GM23338 (cell line): ENCODE measurements around the gene NEK11. TPM values are rescaled to one million over a fixed set of nuclear protein-coding genes. Genes with fewer than 3 reads are reported as not detected.

Source experiments
- ATAC-seq: fragments of 200-7000 bp; cut with Tn5 transposase; 3 replicates; pipeline ENCODE4 v1.9.1; 2020
- DNase-seq: peaks from one replicate; pipeline ENCODE4 v3.0.0-alpha.2; 2015; ENCODE audit warnings: low spot score
- H2AFZ ChIP-seq: fragments of 200-600 bp; sonication (generic); 2 replicates; pipeline ENCODE4 v1.8.0; 2016; ENCODE audit warnings: antibody characterized with exemption, mild to moderate bottlenecking, moderate library complexity
- H3F3A ChIP-seq: fragments of 200-600 bp; sonication (generic); replicated peaks from 2 replicates; pipeline ENCODE4 v1.8.0; 2017; ENCODE audit warnings: antibody characterized with exemption, mixed run types, low read depth
- H3K27ac ChIP-seq: fragments of 200-600 bp; sonication (generic); 2 replicates; pipeline ENCODE4 v1.6.1; 2016; ENCODE audit warnings: low read depth
- H3K27me3 ChIP-seq: fragments of 200-600 bp; sonication (generic); 2 replicates; pipeline ENCODE4 v1.8.0; 2016; ENCODE audit warnings: mild to moderate bottlenecking, mixed run types, moderate library complexity; ENCODE audit not compliant: insufficient read depth
- H3K36me3 ChIP-seq: fragments of 200-600 bp; sonication (generic); 2 replicates; pipeline ENCODE4 v1.8.0; 2016; ENCODE audit warnings: mild to moderate bottlenecking; ENCODE audit not compliant: insufficient read depth
- H3K4me1 ChIP-seq: fragments of 200-600 bp; sonication (generic); 2 replicates; pipeline ENCODE4 v1.8.0; 2016; ENCODE audit warnings: mild to moderate bottlenecking, moderate library complexity; ENCODE audit not compliant: insufficient read depth
- H3K4me2 ChIP-seq: fragments of 200-600 bp; sonication (generic); 2 replicates; pipeline ENCODE4 v1.7.1; 2017; ENCODE audit warnings: mixed run types
- H3K4me3 ChIP-seq: fragments of 200-600 bp; sonication (generic); 2 replicates; pipeline ENCODE4 v1.6.1; 2016; ENCODE audit warnings: mixed run types
- H3K79me2 ChIP-seq: fragments of 200-600 bp; sonication (generic); replicated peaks from 2 replicates; pipeline ENCODE4 v1.8.0; 2017; ENCODE audit warnings: mild to moderate bottlenecking; ENCODE audit not compliant: insufficient read depth
- H3K9me2 ChIP-seq: fragments of 200-600 bp; sonication (generic); 2 replicates; pipeline ENCODE4 v1.8.0; 2017; ENCODE audit not compliant: insufficient read depth
- H4K20me1 ChIP-seq: fragments of 200-600 bp; sonication (generic); replicated peaks from 2 replicates; pipeline ENCODE4 v1.8.0; 2017; ENCODE audit warnings: mild to moderate bottlenecking; ENCODE audit not compliant: insufficient read depth
- H3K27ac Mint-ChIP-seq: 2 replicates; pipeline ENCODE4 v1.8.0; 2020; ENCODE audit warnings: inconsistent platforms, mild to moderate bottlenecking, moderate library complexity, mixed read lengths
- H3K27me3 Mint-ChIP-seq: 3 replicates; pipeline ENCODE4 v1.8.0; 2022; ENCODE audit warnings: low read depth, mild to moderate bottlenecking, moderate library complexity, mixed read lengths, inconsistent platforms; ENCODE audit not compliant: insufficient read depth, poor library complexity
- H3K36me3 Mint-ChIP-seq: 3 replicates; pipeline ENCODE4 v1.8.0; 2021; ENCODE audit warnings: low read depth, mild to moderate bottlenecking, inconsistent platforms, moderate library complexity, mixed read lengths
- H3K4me1 Mint-ChIP-seq: 3 replicates; pipeline ENCODE4 v1.8.0; 2020; ENCODE audit warnings: mild to moderate bottlenecking, inconsistent platforms, mixed read lengths
- H3K4me3 Mint-ChIP-seq: 3 replicates; pipeline ENCODE4 v1.8.0; 2021; ENCODE audit warnings: moderate library complexity, mild to moderate bottlenecking, inconsistent platforms, mixed read lengths
- H3K9me3 Mint-ChIP-seq: 3 replicates; pipeline ENCODE4 v1.8.0; 2020; ENCODE audit warnings: moderate library complexity, mild to moderate bottlenecking, inconsistent platforms, mixed read lengths
- CREB1 ChIP-seq: fragments of 250-450 bp; sonication (Bioruptor Pico); IDR thresholded peaks from 2 replicates; pipeline ENCODE4 v1.5.0; 2020; ENCODE audit warnings: low read depth, mild to moderate bottlenecking, moderate library complexity
- ETS1 ChIP-seq: IDR thresholded peaks from 2 replicates; pipeline ENCODE4 v1.6.1; 2016; ENCODE audit warnings: antibody characterized with exemption
- EZH2 ChIP-seq: fragments of 200-600 bp; sonication (generic); IDR thresholded peaks from one replicate; pipeline ENCODE4 v1.8.0; 2017; ENCODE audit warnings: antibody characterized with exemption, mild to moderate bottlenecking, low read depth; ENCODE audit not compliant: unreplicated experiment
- EZH2phosphoT487 ChIP-seq: fragments of 200-600 bp; sonication (generic); IDR thresholded peaks from one replicate; pipeline ENCODE4 v1.8.1; 2018; ENCODE audit warnings: antibody characterized with exemption; ENCODE audit not compliant: unreplicated experiment
- JUNB ChIP-seq: IDR thresholded peaks from one replicate; pipeline ENCODE4 v1.6.1; 2016; ENCODE audit warnings: antibody characterized with exemption; ENCODE audit not compliant: unreplicated experiment
- NANOG ChIP-seq: IDR thresholded peaks from 2 replicates; pipeline ENCODE4 v1.6.1; 2016; ENCODE audit warnings: antibody characterized with exemption, borderline replicate concordance
- POLR2AphosphoS5 ChIP-seq: IDR thresholded peaks from 2 replicates; pipeline ENCODE4 v1.6.1; 2016; ENCODE audit warnings: antibody characterized with exemption, low read depth
- REST ChIP-seq: IDR thresholded peaks from one replicate; pipeline ENCODE4 v1.6.1; 2018; ENCODE audit warnings: antibody characterized with exemption; ENCODE audit not compliant: unreplicated experiment
- STAT1 ChIP-seq: IDR thresholded peaks from one replicate; pipeline ENCODE4 v1.6.1; 2016; ENCODE audit warnings: antibody characterized with exemption; ENCODE audit not compliant: unreplicated experiment
- ZNF114 ChIP-seq: fragments of 250-450 bp; sonication (Bioruptor Pico); IDR thresholded peaks from 2 replicates; pipeline ENCODE4 v1.5.0; 2020; ENCODE audit warnings: mild to moderate bottlenecking, moderate library complexity
- ZNF331 ChIP-seq: fragments of 250-450 bp; sonication (Bioruptor Pico); IDR thresholded peaks from 2 replicates; pipeline ENCODE4 v1.5.0; 2020; ENCODE audit warnings: low read depth, mild to moderate bottlenecking, moderate library complexity
- ZNF462 ChIP-seq: fragments of 250-450 bp; sonication (Bioruptor Pico); IDR thresholded peaks from 2 replicates; pipeline ENCODE4 v1.5.0; 2020; ENCODE audit warnings: mild to moderate bottlenecking, moderate library complexity
- polyA plus RNA-seq: library from polyadenylated mRNA; unstranded; fragments of >200 nt; fragmentation: Nextera tagmentation; extraction: Ambion mirVana; gene quantifications from 2 replicates; pipeline ENCODE4 v1.2.1, GENCODE V29; 2016
- total RNA-seq: library from RNA; depleted of rRNA; stranded (reverse); fragments of >200 nt; shearing (Covaris generic); gene quantifications from 2 replicates; pipeline ENCODE4 v1.2.3, GENCODE V29; 2014

The NEK11 gene
- total and polyA plus RNA-seq, 2 experiments from 2014 or later, result 0.80 to 1.1 TPM

GRCh38 chr3:131304890-131305289 is 278.2 kb downstream of the NEK11 start:
- Mint-ChIP-seq H3K4me3 (no peak overlapping the region), H3K27me3 (peaks cover 5% of the 10 kb centered on the region), H3K36me3 (no peaks in the 10 kb centered on the region), H3K4me1 (peaks cover 2% of the 10 kb centered on the region; the same call in 1 of the 3 replicates), H3K27ac (no peak overlapping the region), H3K9me3 (no peaks in the 10 kb centered on the region)
- Histone ChIP-seq H2AFZ (no peak overlapping the region), H3K4me3 (no peak overlapping the region), H3F3A (no peaks in the 10 kb centered on the region), H3K36me3 (no peaks in the 10 kb centered on the region), H4K20me1 (no peaks in the 10 kb centered on the region), H3K79me2 (no peaks in the 10 kb centered on the region), H3K27ac (no peak overlapping the region), H3K9me2 (0 out of 2 replicates have a peak, but pooled peaks cover 1% of the 10 kb centered on the region), H3K4me1 (no peaks in the 10 kb centered on the region), H3K4me2 (no peak overlapping the region), H3K27me3 (no peaks in the 10 kb centered on the region)
- no peak for DNase-seq
- TF ChIP-seq ETS1 (no peak), EZH2 (no peak), NANOG (no peak), REST (no peak), EZH2phosphoT487 (no peak), ZNF331 (no peak), CREB1 (CRISPR knock-in tag) (no peak), POLR2AphosphoS5 (no peak), ZNF114 (CRISPR knock-in tag) (no peak), ZNF462 (CRISPR knock-in tag) (no peak), JUNB (no peak), STAT1 (no peak)
- no peak for ATAC-seq
